ENCODE results near the gene ZBTB48.

DNA sequence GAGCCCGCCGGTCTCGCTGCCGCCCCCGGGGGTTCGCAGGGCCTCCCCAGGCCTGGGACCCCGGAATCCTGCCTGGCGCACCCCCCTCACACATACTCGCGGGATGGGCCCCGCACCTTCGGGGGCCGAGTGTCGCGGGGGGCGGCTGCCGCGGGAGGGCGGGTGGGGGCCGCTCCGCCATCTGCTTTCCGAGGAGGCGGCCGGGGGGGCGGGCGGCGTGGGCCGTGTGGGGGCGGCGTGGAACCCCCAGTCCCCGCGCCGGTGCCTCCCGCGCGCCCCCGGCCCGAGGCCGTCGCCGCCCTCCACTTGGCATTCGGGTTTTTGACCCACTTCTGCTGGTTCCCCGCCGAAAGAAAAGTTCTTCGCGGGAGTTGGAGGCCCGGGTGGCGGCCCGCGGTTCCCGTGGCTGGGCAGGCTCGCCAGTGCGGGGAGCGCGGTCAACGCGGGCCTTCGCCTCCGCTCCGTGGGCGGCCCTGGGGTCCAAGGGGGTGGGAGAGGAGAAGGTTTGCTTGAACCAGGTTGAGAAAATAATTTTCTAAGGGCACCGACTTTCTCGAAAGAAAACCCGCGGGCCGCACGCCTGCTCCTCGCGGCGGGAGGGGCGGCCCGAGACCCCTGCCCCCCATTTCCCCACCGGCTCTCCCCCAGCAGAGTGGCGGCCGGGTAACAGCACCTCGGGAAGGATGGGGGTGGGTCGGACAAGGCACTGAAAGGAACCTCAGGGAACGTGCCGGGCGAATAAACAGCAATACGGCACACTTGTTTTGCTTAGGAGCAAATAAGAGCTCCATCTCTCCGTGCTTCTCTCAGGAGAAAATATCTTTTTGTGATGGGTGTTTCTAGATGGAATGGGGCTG lies 35.4 kb downstream of the ZBTB48 start:
- TF ChIP-seq, protein P1, sequence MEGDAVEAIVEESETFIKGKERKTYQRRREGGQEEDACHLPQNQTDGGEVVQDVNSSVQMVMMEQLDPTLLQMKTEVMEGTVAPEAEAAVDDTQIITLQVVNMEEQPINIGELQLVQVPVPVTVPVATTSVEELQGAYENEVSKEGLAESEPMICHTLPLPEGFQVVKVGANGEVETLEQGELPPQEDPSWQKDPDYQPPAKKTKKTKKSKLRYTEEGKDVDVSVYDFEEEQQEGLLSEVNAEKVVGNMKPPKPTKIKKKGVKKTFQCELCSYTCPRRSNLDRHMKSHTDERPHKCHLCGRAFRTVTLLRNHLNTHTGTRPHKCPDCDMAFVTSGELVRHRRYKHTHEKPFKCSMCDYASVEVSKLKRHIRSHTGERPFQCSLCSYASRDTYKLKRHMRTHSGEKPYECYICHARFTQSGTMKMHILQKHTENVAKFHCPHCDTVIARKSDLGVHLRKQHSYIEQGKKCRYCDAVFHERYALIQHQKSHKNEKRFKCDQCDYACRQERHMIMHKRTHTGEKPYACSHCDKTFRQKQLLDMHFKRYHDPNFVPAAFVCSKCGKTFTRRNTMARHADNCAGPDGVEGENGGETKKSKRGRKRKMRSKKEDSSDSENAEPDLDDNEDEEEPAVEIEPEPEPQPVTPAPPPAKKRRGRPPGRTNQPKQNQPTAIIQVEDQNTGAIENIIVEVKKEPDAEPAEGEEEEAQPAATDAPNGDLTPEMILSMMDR (IDR thresholded peaks at IDR 0.05; ENCODE audit: insufficient read depth, low read depth, low read length), result no peak
- TF ChIP-seq EZH2 (IDR thresholded peaks at IDR 0.05; ENCODE audit: insufficient read depth, low read length), result no peak

Measured in astrocyte (in vitro differentiated cells and primary cell).